ENCODE data around the gene CHPF.
A peak's percentile ranks its signal among the peaks of the same experiment; 100 is the strongest.

CHPF gene

DNA sequence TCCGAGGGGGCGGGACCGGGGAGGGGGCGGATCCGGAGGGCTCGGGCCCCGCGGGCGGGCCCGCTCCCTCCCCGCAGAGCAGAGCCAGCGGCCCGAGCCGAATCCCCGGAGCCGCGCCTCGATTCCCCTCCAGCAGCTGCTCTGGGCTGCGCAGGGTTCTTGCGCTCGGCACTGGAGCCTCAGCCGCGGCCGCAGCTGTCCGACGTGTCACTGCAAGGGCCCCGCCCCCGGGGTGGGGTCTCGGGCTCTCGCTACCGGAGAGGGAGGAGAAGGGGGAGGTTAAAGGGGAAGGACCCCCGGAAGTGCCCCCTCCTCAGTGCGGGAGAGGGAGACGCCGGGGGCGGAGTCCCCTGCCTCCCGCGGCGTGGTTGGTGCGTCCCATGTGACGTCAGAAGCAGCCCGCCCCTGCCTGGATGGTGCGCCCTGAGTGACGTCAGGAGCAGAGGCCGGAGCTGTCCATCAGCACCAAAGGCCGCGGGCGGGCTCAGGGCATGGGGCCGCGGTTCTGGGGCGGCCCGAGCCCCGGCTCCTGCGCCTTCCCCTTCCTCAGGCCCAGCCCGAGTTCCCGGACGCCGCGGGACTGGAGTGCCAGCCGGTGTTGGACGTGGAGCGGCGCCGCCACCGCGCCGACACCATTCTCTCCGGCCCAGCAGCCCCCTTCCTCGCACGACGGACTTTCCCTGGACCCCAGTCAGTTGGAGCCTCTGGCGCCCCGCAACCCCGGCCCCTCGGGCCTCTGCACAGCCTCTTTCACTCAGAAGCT is at the start of gene CHPF, which contains the start of gene TMEM198:
Gene CHPF (minus strand): TSS at position 214 of the 763 bp plus-strand sequence. CDS start 271 bp downstream, outside the sequence.
Gene TMEM198 (plus strand): TSS at position 433 of the 763 bp plus-strand sequence. CDS start 700 bp downstream, outside the sequence.
- DNase-seq (ENCODE audit: extremely low read depth, low read depth) = peak; percentile 95
- TF ChIP-seq, protein P1, sequence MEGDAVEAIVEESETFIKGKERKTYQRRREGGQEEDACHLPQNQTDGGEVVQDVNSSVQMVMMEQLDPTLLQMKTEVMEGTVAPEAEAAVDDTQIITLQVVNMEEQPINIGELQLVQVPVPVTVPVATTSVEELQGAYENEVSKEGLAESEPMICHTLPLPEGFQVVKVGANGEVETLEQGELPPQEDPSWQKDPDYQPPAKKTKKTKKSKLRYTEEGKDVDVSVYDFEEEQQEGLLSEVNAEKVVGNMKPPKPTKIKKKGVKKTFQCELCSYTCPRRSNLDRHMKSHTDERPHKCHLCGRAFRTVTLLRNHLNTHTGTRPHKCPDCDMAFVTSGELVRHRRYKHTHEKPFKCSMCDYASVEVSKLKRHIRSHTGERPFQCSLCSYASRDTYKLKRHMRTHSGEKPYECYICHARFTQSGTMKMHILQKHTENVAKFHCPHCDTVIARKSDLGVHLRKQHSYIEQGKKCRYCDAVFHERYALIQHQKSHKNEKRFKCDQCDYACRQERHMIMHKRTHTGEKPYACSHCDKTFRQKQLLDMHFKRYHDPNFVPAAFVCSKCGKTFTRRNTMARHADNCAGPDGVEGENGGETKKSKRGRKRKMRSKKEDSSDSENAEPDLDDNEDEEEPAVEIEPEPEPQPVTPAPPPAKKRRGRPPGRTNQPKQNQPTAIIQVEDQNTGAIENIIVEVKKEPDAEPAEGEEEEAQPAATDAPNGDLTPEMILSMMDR (IDR thresholded peaks at IDR 0.05; ENCODE audit: low read depth, low read length) = no peak

- no peak for DNase-seq (ENCODE audit: extremely low read depth, low read depth)
- TF ChIP-seq, protein P1 (IDR thresholded peaks at IDR 0.05; ENCODE audit: low read depth, low read length) = no peak
Measured at GRCh38 chr2:219593154-219593553, 49.5 kb upstream of the CHPF start.

DNA sequence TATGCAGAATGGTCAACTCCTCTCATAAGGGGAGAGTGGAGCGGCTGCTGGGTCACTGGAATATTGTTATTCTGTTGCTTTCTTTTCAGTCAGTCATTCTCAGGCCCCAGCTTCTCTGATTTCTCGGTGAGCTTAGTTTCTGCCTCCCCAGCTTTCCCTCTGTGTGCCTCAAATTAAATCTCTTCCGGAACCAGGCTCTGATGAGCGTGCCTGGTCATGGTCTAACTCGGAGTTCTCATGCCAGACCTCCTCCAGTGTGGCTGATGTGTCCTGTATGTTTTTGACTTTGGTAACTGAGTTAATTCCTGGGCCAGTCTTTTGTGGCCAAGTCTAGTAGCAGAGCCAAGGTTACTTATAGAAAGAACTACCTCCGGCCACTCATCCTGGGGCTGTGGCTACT is 49.1 kb upstream of the CHPF start:
- TF ChIP-seq, protein P1 (IDR thresholded peaks at IDR 0.05; ENCODE audit: low read depth, low read length) = no peak
- DNase-seq (ENCODE audit: extremely low read depth, low read depth) = no peak

- no peak for DNase-seq (ENCODE audit: extremely low read depth, low read depth)
Measured at GRCh38 chr2:219591091-219591490, 47.5 kb upstream of the CHPF start.

GRCh38 chr2:219581346-219581745 is 37.7 kb upstream of the CHPF start:
- TF ChIP-seq, protein P1 (IDR thresholded peaks at IDR 0.05; ENCODE audit: low read depth, low read length) = no peak
- no peak for DNase-seq (ENCODE audit: extremely low read depth, low read depth)

More at GRCh38 chr2:219591091-219591490, 47.5 kb upstream of the CHPF start:
- TF ChIP-seq, protein P1 (IDR thresholded peaks at IDR 0.05; ENCODE audit: low read depth, low read length) = no peak

- DNase-seq (ENCODE audit: extremely low read depth, low read depth) = no peak
- TF ChIP-seq, protein P1 (IDR thresholded peaks at IDR 0.05; ENCODE audit: low read depth, low read length) = no peak
Measured at GRCh38 chr2:219578811-219579613, 35.4 kb upstream of the CHPF start.
